Kasumi-1 (cell line): ENCODE data around the gene KRTAP20-4.

Experiments
- DNase-seq, 2 experiments: peaks; one replicate each; lab custom pipeline; 2025; lab: John Stamatoyannopoulos, UW

Gene KRTAP20-4

DNA sequence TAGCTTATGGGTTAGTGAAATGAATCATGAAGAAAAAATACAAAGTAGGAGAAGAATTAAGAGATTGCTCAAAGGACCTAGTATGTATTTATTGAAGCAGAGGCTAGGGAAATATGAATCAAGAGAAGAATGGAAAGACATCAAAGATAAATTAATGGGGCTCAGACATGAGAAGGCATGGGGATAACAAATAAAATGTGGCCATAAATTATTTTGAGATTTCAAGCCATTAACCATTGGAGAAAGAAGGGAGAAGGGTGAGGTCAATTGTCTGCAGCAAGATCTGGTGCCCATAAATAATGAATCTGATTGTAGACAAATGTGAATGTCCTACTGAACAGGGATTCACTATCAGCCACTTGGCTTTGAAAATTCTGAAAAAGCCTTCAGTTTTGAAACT, 32.5 kb downstream of the KRTAP20-4 start:
- DNase-seq: no peak

DNA sequence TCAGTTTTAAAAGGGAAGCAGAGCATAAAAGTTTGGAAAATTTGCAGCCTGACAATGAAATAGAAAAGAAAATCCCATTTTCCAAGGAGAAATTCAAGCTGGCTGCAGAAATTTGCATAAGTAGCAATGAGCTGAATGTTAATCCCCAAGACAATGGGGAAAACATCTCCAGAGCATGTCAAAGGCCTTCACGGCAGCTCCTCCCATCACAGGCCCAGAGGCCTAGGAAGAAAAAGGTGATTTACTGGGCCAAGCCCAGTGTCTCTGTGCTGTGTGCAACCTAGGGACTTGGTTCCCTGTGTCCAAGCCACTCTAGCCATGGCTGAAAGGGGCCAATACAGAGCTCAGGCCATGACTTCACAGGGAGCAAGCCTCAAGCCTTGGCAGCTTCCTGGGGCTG, 48.3 kb downstream of the KRTAP20-4 start:
- DNase-seq: no peak
